Uterus (tissue), 4 donors: ENCODE data around the gene NUMB. TPM values are rescaled to one million over a fixed set of nuclear protein-coding genes. Genes with fewer than 3 reads are reported as not detected.

Source experiments
- DNase-seq, 2 donors: peaks; one replicate each; pipeline ENCODE4 v3.0.0-alpha.2; 2019 to 2020
- H3K27ac ChIP-seq, 2 donors: fragments of 200-600 bp; sonication (generic); 1 replicate in 1 of 2; 2 replicates in 1 of 2; pipeline ENCODE4 v1.5.1; 2016 to 2018
- H3K27me3 ChIP-seq, 2 donors: fragments of 200-600 bp; sonication (generic); one replicate each; pipeline ENCODE4 v1.5.1; 2018 to 2019; ENCODE audit warnings: control low read depth in 1 of 2
- H3K36me3 ChIP-seq, 2 donors: fragments of 200-600 bp; sonication (generic); one replicate each; pipeline ENCODE4 v1.5.1; 2019; ENCODE audit warnings: control low read depth in 1 of 2
- H3K4me1 ChIP-seq, 2 donors: fragments of 200-600 bp; sonication (generic); one replicate each; pipeline ENCODE4 v1.5.1; 2018 to 2019; ENCODE audit warnings: control low read depth in 1 of 2
- H3K4me3 ChIP-seq, 2 donors: fragments of 200-600 bp; sonication (generic); 1 replicate in 1 of 2; 2 replicates in 1 of 2; pipeline ENCODE4 v1.5.1; 2018 to 2019; ENCODE audit warnings: mild to moderate bottlenecking in 1 of 2
- H3K9me3 ChIP-seq, 2 donors: fragments of 200-600 bp; sonication (generic); one replicate each; pipeline ENCODE4 v1.5.1; 2019; ENCODE audit warnings: control low read depth in 1 of 2
- POLR2A ChIP-seq, 2 donors: fragments of 450-650 bp; IDR thresholded peaks; one replicate each; pipeline ENCODE4 v1.6.1; 2016; ENCODE audit warnings: antibody characterized with exemption in 2 of 2, mild to moderate bottlenecking in 1 of 2, moderate library complexity in 1 of 2
- intact Hi-C: fragments of 100-400 bp; cut with DNase I; formaldehyde crosslinking; loops from one replicate; pipeline ENCODE4 v1.15.1; 2023; ENCODE audit warnings: low total_unique reads
- total RNA-seq, 4 donors: library from RNA; depleted of rRNA in 3 of 4; stranded (reverse); fragments of >200 nt in 3 of 4; gene quantifications; one replicate each; pipeline versions ENCODE4 v1.1.0 to v1.2.4, GENCODE V29; 2014 to 2023
- TF ChIP-seq, protein P1 (sequence below), 4 experiments: fragments of 200-600 bp in 2 of 4; fragments of 450-650 bp in 2 of 4; sonication (generic) in 2 of 4; IDR thresholded peaks; one replicate each; pipeline ENCODE4 v1.5.1; 2016 to 2019; ENCODE audit warnings: antibody characterized with exemption in 4 of 4, mild to moderate bottlenecking in 2 of 4, moderate library complexity in 1 of 4
- donor health status: DM: yes; HTN: yes; CAD: no.

The NUMB gene
- total RNA-seq, 4 donors from 2014 or later, result 27.1 to 119 (median 40.8) TPM

DNA sequence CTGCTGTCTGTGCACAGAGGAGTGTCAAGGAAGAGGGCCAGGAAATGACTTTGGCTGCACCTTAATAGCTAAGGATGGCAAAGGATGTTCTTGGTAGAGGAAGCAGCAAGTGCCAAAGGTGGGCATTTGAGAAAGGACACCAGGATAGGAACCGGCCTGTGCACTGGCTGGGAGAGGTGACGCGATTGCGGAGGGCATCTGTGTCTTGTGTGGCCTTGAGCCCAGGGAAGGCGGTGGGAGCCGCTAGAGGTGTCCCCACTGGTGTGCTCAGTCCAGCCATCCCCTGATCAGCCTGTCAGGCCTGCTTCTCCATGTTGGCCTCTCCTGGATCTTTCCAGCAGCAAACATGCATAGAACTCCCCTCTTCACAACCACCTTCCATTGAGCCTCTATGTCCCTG, 190.9 kb downstream of the NUMB start:
- TF ChIP-seq, protein P1, sequence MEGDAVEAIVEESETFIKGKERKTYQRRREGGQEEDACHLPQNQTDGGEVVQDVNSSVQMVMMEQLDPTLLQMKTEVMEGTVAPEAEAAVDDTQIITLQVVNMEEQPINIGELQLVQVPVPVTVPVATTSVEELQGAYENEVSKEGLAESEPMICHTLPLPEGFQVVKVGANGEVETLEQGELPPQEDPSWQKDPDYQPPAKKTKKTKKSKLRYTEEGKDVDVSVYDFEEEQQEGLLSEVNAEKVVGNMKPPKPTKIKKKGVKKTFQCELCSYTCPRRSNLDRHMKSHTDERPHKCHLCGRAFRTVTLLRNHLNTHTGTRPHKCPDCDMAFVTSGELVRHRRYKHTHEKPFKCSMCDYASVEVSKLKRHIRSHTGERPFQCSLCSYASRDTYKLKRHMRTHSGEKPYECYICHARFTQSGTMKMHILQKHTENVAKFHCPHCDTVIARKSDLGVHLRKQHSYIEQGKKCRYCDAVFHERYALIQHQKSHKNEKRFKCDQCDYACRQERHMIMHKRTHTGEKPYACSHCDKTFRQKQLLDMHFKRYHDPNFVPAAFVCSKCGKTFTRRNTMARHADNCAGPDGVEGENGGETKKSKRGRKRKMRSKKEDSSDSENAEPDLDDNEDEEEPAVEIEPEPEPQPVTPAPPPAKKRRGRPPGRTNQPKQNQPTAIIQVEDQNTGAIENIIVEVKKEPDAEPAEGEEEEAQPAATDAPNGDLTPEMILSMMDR (IDR thresholded peaks at IDR 0.05), result no peak
- TF ChIP-seq POLR2A (IDR thresholded peaks at IDR 0.05), result no peak
- Histone ChIP-seq H3K9me3 (no peaks in the 10 kb centered on the region), H3K27ac (no peak overlapping the region), H3K4me3 (no peak overlapping the region), H3K4me1 (peaks cover 0 to 4% of the 10 kb centered on the region in 2 donors), H3K27me3 (no peaks in the 10 kb centered on the region), H3K36me3 (no peaks in the 10 kb centered on the region)
- intact Hi-C loops, result no loop called here
- DNase-seq, result no peak

DNA sequence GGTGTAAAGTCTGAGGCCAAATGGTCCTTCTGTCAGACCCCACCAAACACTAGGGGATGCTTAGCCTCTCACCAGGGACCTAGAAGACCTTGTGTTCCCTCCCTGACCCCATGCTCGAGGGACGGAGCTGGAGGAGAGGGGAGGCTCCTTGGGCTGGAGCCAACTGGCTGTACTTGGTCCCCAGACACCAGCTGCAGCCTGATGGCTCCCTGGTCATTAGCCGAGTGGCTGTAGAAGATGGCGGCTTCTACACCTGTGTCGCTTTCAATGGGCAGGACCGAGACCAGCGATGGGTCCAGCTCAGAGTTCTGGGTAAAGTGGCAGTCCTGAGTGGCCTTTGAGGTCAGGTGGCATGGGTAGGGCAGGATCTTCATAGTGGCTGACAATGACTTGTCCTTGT, 192.0 kb downstream of the NUMB start:
- TF ChIP-seq, protein P1 (IDR thresholded peaks at IDR 0.05), result no peak
- no peak for TF ChIP-seq POLR2A (IDR thresholded peaks at IDR 0.05)
- H3K4me1 ChIP-seq, result peaks cover 0 to 4% of the 10 kb centered on the region in 2 donors
- intact Hi-C loops, result no loop called here
- H3K4me3 ChIP-seq, result no peak overlapping the region
- H3K9me3 ChIP-seq, result no peaks in the 10 kb centered on the region
- H3K36me3 ChIP-seq, result no peaks in the 10 kb centered on the region
- DNase-seq, result no peak
- H3K27ac ChIP-seq, result no peak overlapping the region
- no peaks in the 10 kb centered on the region for H3K27me3 ChIP-seq

DNA sequence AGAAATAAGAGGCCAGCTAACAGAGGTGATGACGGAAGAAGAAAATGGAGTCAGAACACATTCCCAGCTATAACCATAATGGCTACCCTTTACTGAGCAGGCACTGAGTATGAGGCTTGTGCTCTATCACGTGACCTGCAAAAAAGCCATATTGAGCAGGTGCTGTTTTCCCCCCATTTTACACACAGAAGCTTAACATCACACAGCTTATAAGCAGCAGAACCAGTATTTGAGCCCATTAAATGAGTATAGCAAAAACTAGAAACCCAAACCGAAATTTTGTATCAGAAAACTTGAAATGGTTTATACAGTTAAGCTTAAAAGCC, 192.7 kb downstream of the NUMB start:
- Histone ChIP-seq H3K4me1 (peaks cover 0 to 4% of the 10 kb centered on the region in 2 donors), H3K36me3 (no peaks in the 10 kb centered on the region), H3K4me3 (no peak overlapping the region), H3K27ac (no peak overlapping the region), H3K9me3 (no peaks in the 10 kb centered on the region), H3K27me3 (no peaks in the 10 kb centered on the region)
- no peak for DNase-seq
- TF ChIP-seq, protein P1 (IDR thresholded peaks at IDR 0.05), result no peak
- no peak for TF ChIP-seq POLR2A (IDR thresholded peaks at IDR 0.05)
- intact Hi-C loops, result no loop called here

DNA sequence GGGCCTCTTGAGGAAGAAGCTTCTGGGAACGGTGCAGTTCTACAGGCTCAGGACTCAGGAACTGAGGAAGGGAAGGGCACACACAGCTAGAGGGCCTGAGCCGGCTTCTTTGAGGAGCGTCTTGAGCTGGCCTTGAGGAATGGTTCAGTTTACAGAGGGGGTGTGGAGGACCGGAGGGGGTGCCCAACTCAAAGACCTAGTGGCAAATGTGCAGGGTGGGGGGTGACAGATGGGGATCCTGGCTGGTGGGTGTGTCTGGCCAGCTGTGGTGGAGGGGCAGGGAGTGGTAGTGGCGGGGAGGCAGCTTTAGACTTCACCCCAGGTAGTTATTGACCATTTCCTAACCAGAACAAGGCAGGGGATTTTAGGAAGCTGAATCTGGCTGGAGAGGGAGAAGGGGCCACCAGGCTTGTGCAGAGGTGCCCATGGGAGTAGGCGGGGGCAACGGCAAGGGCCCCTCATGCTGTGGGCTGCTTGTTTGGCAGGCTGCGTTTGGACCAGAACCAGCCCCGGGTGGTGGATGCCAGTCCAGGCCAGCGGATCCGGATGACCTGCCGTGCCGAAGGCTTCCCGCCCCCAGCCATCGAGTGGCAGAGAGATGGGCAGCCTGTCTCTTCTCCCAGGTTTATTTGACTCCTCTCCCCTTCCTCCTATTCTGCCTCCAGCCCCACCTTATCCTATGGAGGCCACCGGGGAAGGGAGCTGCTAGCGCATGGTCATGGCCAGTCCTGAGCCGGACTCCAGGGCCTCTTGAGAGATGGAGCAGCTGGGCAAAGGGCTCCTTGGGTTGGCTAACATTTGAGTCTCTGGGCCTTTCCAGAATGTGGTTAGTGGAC, 193.2 kb downstream of the NUMB start:
- no peak for DNase-seq
- intact Hi-C loops, result no loop called here
- H3K36me3 ChIP-seq, result no peaks in the 10 kb centered on the region

More for the DNA sequence above, 193.2 kb downstream of the NUMB start:
- H3K9me3 ChIP-seq, result no peaks in the 10 kb centered on the region
- H3K4me1 ChIP-seq, result peaks cover 0 to 4% of the 10 kb centered on the region in 2 donors
- H3K27me3 ChIP-seq, result no peaks in the 10 kb centered on the region
- no peak overlapping the region for H3K27ac ChIP-seq
- TF ChIP-seq, protein P1 (IDR thresholded peaks at IDR 0.05), result no peak
- no peak for TF ChIP-seq POLR2A (IDR thresholded peaks at IDR 0.05)
- no peak overlapping the region for H3K4me3 ChIP-seq
